ENCODE results near the gene PEX12.
"Not testable (repeated sequence)": the region's sequence is repeated elsewhere in the genome, so short reads cannot be mapped to it uniquely, and the experiment has no call there.

Gene PEX12

GRCh38 chr17:35577830-35578196, 558 bp downstream of the PEX12 start:
- no peak for DNase-seq

GRCh38 chr17:35575759-35576158, 2.6 kb downstream of the PEX12 start:
- DNase-seq, result no peak

- no peak for DNase-seq
These were observed 9.0 kb downstream of the PEX12 start for GRCh38 chr17:35569405-35569804.

GRCh38 chr17:35568561-35568960, 9.8 kb downstream of the PEX12 start:
- peak; percentile 47 for DNase-seq

GRCh38 chr17:35566968-35567367, 11.4 kb downstream of the PEX12 start:
- DNase-seq, result no peak

- not testable (repeated sequence) for DNase-seq
These were observed 15.2 kb downstream of the PEX12 start for GRCh38 chr17:35563181-35563580.

GRCh38 chr17:35560703-35561102, 17.7 kb downstream of the PEX12 start, which contains the start of gene SLFN14:
TSS of gene SLFN14 (minus strand) at chr17:35560819. CDS start at chr17:35558062, 2,757 bp downstream.
- no peak for DNase-seq

- DNase-seq, result no peak
These were observed 18.7 kb downstream of the PEX12 start for GRCh38 chr17:35559495-35560210.

GRCh38 chr17:35557353-35557752, 21.0 kb downstream of the PEX12 start:
- no peak for DNase-seq

- no peak for DNase-seq
These were observed 22.7 kb downstream of the PEX12 start for GRCh38 chr17:35555691-35556090.

GRCh38 chr17:35554668-35555067, 23.7 kb downstream of the PEX12 start:
- DNase-seq, result no peak

- no peak for DNase-seq
These were observed 25.1 kb downstream of the PEX12 start for GRCh38 chr17:35553310-35553709.

- no peak for DNase-seq
These were observed 29.4 kb downstream of the PEX12 start for GRCh38 chr17:35548978-35549377.

GRCh38 chr17:35548208-35548810, 30.1 kb downstream of the PEX12 start:
- no peak for DNase-seq

GRCh38 chr17:35546487-35546886, 31.9 kb downstream of the PEX12 start:
- DNase-seq, result no peak

GRCh38 chr17:35545150-35545549, 33.2 kb downstream of the PEX12 start:
- DNase-seq, result no peak

GRCh38 chr17:35543856-35544255, 34.5 kb downstream of the PEX12 start:
- no peak for DNase-seq

GRCh38 chr17:35542990-35543389, 35.4 kb downstream of the PEX12 start:
- no peak for DNase-seq

- DNase-seq, result no peak
These were observed 36.9 kb downstream of the PEX12 start for GRCh38 chr17:35541434-35541833.

GRCh38 chr17:35540589-35541404, 37.6 kb downstream of the PEX12 start:
- peak; percentile 34 for DNase-seq

GRCh38 chr17:35539659-35540026, 38.7 kb downstream of the PEX12 start:
- DNase-seq, result no peak

- no peak for DNase-seq
These were observed 40.7 kb downstream of the PEX12 start, which contains the start of gene SLFN12L for GRCh38 chr17:35537601-35538141. TSS of gene SLFN12L (minus strand) at chr17:35537678. CDS start at chr17:35522364, 15,314 bp downstream.

GRCh38 chr17:35536664-35537171, 41.7 kb downstream of the PEX12 start:
- DNase-seq, result peak; percentile 31

Data from stimulated activated CD4-positive, alpha-beta T cell treated with anti-CD3 and anti-CD28 coated beads, Interleukin-4, amount 100 ng/mL, for 1 hour (primary cell).